ENCODE results near the gene ADPGK.

- TF ChIP-seq EZH2 (IDR thresholded peaks at IDR 0.05; ENCODE audit: borderline replicate concordance, low read length): no peak
- TF ChIP-seq CTCF (conservative IDR thresholded peaks at IDR 0.05 in 1 of 2, IDR thresholded peaks at IDR 0.05 in 1 of 2; ENCODE audit: extremely low read depth in 1 of 2, insufficient read depth in 1 of 2, low read depth in 1 of 2, low read length in 2 of 2): no peak
Observed at GRCh38 chr15:72732086-72732485, 51.5 kb downstream of the ADPGK start.

Data from mammary epithelial cell (primary cell).